GM20000 (cell line): ENCODE results near the gene ANGPTL4.

Source experiments
- DNase-seq: peaks from one replicate; pipeline ENCODE4 v3.0.0; 2012; ENCODE audit warnings: low spot score
- CTCF ChIP-seq: IDR thresholded peaks from 2 replicates; pipeline ENCODE4 v1.5.1; 2012; ENCODE audit warnings: mild to moderate bottlenecking, control low read depth; ENCODE audit errors: extremely low read depth, missing control alignments

The ANGPTL4 gene

DNA sequence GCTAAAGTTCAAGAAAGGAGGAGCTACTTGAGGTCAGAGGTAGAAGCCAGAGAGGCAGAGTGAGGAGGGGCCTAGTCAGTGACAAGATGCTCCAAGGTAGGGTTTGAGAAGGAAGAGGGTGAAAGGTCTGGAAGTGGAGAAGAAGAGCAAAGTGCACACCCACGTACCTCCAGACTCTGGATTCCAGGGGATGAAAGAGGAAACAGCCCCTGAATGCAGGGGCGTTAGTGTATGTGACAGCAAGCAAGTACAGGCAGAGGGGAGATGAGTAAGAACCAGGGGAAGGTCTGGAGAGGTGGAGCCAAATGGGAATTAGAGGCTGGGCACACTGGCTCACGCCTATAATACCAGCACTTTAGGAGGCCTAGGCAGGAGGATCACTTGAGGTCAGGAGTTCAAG, 34.0 kb upstream of the ANGPTL4 start:
- TF ChIP-seq CTCF, result no peak
- no peak for DNase-seq

GRCh38 chr19:8331263-8331845, 32.6 kb upstream of the ANGPTL4 start:
- no peak for DNase-seq
- no peak for TF ChIP-seq CTCF

- TF ChIP-seq CTCF, result no peak
- DNase-seq, result peak; percentile 15
Measured at GRCh38 chr19:8332976-8333766, 30.8 kb upstream of the ANGPTL4 start.

DNA sequence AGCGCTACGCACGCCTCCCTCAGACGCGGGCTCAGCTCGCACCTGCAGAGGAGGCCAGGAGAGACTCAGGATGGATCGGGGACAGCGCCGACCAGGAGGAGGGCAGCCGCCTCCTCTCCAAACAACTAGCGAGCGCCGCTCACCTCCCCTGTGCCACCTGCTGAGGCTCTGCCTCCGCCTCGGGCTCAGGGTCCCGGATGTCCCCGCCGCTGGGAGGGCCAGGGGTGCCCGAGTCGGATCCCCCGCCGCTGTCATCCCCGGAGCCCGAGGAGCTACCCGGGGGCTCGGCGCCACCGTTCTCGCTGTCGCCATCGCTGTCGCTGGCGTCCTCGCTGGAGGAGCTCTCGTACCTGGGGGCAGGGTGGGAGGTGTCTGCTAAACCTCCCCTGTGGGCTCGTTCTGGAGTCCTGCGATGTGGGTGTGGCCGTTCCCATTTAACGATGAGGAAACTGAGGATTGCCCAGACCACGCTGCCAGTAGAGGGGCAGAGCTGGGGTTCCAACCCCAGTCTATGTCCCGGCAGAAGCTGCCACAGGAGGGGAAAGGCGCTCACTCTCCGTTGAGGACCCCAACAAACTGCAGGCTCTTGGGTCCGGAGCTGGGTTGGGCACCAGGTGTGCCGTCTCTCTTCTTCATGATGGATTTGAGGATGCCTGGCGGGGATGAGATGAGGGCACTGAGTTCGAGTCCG, 30.0 kb upstream of the ANGPTL4 start:
- peak; percentile 34 for DNase-seq

GRCh38 chr19:8334458-8335342, 29.3 kb upstream of the ANGPTL4 start:
- no peak for TF ChIP-seq CTCF
- DNase-seq, result no peak

More for the DNA sequence above, 30.0 kb upstream of the ANGPTL4 start:
- no peak for TF ChIP-seq CTCF

DNA sequence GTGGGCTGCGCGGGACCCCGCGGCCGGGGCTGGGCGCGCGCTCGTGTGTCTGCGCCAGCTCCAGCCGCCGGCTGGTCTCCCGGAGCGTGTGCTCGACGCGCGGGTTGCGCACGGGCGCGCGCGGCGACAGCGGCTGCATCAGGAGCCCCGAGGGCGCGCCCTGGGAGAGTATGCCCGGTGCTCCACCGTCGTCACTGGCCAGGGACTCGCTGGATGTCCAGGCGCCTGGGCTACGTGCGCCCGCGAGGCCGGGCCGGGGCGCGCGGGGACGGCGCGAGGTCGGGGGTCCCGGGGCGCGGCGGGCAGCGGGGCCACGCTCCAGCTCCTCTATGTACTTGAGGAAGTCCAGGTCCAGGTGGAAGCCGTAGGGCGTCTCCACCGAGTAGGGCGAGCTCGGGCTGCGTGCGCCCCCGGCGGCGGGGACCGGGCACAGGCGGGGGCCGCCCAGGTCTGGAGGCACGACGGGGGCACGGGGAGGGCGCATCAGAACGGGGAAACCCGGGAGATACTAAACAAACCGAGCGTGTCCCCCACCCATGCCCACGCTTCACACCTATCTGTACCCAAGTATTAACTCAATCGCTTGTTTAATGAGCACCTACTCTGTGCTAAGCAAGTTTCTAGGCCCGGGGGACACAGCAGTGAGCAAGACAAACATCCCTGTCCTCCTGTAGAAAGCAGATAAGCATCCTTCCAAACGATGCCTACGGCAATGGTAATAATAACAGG, 28.4 kb upstream of the ANGPTL4 start:
- DNase-seq, result peak; percentile 82
- TF ChIP-seq CTCF, result no peak
